Posterior vena cava (tissue), 2 donors: ENCODE results near the gene GAB2. TPM values are rescaled to one million over a fixed set of nuclear protein-coding genes. Genes with fewer than 3 reads are reported as not detected.
"Not testable (repeated sequence)": the region's sequence is repeated elsewhere in the genome, so short reads cannot be mapped to it uniquely, and the experiment has no call there.

Experiments used
- DNase-seq: peaks from one replicate; pipeline ENCODE4 v3.0.0-alpha.2; 2020; ENCODE audit warnings: low spot score
- intact Hi-C, 2 donors: fragments of 100-400 bp; cut with DNase I; formaldehyde crosslinking; loops; one replicate each; pipeline versions ENCODE4 v1.14.1 to v1.14.2; 2022 to 2023
- total RNA-seq, 2 donors: library from RNA; stranded (reverse); fragmentation: NEBNext Ultra II Directional; extraction: Animal tissue kit (Norgen Biotek cat#: 25700); gene quantifications; one replicate each; pipeline ENCODE4 v1.2.1, GENCODE V29; 2021
- donor health status: DM: yes; HTN: yes; CAD: no.
- donor health status: DM: yes; HTN: yes; CAD: no.

GAB2 gene
- total RNA-seq, 2 donors from 2014 or later: 45.1 to 89.7 TPM

DNA sequence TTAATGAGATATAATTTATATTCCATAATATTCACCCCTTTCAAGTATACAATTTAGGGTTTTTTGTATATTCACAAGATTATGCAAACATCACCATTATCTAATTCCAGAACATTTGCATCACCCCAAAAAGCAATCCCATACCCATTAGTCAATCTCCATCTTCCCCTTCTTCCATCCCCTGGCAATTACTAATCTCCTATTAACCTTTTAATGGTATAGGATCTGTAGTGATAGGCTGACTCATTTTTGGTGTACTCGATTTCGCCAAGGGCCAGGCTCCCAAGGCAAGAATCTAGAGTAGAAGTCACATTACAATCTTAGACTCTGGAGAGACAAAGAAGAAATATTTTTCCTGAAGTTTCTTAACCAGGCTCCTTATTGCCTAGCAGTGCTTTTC, 113.4 kb downstream of the GAB2 start:
- DNase-seq: no peak
- intact Hi-C loops: no loop called here

DNA sequence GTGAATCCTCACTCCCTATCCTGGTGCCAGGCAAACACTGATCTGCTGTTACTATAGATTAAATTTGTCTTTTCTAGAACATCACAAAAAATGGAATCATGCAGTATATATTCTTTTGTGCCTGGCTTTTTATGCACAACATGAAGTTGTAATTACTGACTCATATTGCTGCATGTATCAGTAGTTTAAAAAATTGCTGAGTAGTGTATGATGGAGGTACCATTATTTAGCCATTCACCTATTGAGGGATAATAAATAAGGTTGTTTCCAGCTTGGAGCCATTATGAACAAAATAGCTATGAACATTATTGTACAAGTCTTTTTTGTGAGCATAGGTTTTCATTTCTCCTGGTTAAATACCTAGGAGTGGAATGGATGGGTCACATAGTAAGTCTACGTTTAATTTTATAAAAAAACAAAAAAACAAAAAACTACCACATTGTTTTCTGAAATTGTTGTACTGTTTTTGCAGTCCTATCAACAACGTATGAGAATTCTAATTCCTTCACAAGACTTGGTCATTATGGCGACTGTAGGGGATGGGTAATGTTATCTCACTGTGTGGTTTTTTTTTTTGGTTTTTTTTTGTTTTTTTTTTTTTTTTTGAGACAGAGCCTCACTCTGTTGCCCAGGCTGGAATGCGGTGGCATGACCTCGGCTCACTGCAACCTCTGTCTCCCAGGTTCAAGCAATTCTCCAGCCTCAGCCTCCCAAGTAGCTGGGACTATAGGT, 117.3 kb downstream of the GAB2 start:
- intact Hi-C loops: no loop called here
- no peak for DNase-seq

DNA sequence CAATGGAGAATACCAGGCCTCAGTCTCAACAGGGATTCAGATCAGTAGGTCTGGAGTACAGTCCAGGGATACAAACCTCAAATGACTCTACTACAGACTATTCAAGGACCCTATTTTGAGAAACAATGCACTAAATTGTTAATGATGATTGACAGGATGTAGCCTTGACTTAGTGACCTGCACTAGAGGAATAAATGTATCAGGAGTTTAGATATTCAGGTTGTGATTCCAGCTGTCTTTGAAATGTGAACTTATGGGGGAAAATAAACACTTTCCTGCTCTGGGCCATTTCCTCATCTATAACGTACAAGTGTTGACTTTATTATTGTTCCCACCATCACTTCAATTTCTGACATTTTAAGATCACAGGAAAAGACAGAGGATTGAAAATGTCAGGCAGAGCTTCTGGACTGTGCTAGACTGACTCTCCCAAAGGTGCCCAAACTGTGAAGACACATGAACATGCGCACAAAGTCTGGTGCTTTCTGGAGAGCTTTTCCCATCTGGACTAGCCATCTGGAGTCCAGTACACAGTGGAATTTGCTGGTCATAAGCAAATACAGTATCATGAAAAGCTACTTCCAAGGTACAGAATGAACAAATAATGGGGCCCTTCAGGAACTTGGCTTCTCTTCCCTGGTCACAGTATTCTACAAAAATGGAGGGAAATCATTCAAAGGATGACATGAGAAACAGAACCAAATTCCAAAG, 118.5 kb downstream of the GAB2 start:
- intact Hi-C loops: no loop called here

DNA sequence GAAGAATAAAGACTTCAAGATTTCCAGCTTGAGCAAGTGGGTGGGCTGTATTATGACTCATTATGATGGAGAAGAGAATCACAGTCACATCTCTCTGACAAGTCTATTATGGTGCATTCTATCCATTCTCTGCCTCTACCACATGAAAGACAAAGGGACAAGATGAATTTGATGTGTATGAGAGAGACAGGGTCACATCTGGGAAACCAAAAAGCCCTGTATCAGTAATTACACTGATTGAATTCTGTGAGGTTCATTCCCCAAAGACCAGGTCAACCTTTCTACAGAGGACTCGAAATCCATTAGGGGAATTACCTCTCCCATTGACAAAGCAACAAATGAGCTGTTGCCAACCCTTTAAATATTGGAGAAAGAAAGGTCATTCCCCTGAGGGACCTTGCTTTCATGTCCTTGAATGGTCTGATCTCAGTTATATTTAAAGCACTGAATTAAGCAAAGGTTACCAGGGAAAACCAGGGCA, 119.3 kb downstream of the GAB2 start:
- DNase-seq: no peak
- intact Hi-C loops: no loop called here

More for the DNA sequence above, 118.5 kb downstream of the GAB2 start:
- DNase-seq: no peak

DNA sequence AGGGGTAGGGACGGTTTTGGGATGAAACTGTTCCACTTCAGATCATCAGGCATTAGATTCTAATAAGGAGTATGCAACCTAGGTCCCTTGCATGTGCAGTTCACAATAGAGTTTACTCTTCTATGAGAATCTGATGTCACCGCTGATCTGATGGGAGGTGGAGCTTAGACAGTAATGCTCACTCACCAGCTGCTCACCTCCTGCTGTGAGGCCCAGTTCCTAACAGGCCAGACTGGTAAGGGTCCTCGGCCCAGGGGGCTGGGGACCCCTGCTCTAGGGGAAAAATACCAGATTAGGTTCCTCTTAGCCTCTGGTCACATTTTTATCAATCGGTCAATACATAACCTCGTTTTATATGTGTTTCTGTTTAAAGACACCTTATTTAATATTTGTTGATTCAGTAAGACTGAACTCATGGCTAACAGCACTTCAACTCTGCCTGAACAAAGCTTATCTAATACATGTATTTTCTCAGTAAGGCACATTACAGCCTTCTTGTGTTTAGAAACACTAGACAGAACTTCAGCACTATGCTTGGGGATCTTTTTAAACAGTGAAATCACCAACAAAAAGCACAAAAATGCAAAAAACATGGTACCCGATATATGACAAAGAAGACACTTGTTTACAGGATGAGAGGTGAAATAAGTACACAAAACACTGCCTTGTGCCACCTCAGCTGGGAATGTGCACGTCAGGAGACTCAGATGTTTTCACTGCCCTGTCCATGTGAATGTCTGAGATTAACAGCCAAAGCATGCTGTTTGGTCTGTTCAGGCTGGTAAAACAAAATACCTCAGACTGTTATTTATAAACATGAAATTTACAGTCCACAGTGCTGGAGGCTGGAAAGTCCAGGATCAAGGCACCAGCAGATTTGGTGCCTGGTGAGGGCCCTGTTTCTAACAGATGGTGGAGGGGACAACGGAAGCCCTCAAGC, 121.4 kb downstream of the GAB2 start:
- intact Hi-C loops: no loop called here
- DNase-seq: no peak

DNA sequence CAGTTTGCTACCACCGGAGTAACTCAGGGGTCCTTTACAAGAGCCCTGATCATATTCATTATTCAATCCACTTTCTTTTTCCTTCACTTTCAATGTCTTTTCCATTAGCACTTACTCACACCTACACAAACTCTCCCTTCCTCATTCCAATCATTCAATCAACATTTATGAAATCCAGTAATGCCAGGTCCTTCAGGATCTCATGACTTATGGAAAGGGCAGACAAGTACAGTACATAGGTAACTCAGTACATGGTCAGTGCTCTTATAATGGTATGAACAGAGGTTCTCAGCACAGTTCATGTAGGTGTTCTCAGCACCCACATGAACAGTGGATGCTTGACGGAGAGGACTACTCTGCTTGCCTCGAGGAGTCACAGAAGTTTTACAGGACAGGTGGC, 122.3 kb downstream of the GAB2 start:
- intact Hi-C loops: no loop called here
- DNase-seq: no peak

DNA sequence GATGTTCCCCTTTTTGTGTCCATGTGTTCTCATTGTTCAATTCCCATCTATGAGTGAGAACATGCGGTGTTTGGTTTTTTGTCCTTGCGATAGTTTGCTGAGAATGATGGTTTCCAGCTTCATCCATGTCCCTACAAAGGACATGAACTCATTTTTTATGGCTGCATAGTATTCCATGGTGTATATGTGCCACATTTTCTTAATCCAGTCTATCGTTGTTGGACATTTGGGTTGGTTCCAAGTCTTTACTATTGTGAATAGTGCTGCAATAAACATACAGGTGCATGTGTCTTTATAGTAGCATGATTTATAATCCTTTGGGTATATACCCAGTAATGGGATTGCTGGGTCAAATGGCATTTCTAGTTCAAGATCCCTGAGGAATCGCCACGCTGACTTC, 123.5 kb downstream of the GAB2 start:
- DNase-seq, intact Hi-C loops: not testable (repeated sequence)

DNA sequence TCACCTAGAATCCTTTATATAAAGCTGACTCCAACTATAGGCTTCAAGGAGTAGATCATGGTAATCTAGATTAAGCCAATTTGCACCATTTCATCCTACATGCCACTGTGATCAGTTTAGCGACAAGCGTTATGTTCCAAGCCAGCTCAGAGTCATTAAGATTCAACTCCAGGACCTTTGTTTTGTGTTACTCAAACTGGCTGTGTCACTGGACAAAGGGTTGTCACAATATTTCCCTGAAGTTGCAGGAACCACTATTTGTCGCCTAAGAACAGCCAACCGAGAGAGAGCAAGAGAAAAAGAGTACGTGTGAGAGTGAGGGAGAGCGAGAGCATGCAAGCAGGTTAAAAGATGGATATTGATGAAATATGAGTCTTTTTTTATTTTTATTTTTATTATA, 124.1 kb downstream of the GAB2 start:
- intact Hi-C loops: no loop called here

DNA sequence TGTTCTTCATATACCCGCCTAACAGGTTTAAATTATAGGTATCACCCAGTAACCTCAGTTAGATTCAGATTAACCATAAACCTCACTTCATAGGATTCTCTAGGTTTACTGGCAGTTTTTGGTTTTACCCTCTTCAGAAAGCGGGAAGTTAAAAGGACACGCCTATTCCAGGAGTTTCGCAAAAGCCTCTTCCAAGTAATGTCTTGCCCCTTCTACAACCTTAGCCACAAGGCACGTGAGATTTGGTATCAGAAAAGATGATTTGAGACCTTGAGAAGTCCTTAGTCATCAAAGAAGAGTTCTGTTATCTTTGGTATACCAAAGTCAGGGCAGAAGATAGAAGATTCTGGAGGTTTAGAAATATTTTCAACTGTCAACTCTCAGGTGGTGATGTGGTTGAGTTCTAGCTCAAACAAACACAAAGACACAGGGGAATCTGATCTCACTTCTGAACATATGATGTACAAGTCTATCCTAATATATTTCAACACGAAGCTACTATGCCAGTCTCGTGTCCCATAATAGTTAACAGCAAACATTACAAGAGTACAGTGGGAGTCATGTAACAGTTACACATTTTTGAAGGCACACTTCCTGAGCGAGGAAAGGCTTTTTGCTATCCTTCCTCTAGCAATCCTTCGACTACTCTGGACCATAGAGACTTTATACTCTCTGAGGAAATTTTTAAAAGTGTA, 125.4 kb downstream of the GAB2 start:
- intact Hi-C loops: no loop called here
- no peak for DNase-seq

More for the DNA sequence above, 124.1 kb downstream of the GAB2 start:
- no peak for DNase-seq

DNA sequence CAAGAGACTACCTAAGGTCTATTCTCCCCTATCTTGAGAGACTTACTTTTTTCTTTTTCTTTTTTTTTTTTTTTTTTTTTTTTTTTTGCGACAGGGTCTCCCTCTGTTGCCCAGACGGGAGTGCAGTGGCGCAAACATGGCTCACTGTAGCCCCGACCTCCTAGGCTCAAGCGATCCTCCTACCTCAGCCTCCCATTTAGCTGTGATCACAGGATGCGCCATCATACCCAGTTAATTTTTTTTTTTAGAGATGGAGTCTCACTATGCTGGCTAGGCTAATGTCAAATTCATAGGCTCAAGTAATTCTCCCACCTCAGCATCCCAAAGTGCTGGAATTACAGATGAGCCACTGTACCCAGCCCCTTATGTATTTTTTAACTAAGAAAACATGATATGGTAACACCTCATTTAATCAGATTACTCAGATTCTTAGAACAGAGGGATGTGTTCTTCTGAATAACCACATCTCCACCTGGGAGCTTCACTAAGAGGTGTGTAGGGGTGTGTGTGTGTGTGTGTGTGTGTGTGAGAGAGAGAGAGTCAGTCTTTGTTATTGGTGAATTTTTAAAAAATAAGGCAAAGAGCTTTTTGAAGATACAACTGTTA, 126.0 kb downstream of the GAB2 start:
- intact Hi-C loops: no loop called here
- no peak for DNase-seq

DNA sequence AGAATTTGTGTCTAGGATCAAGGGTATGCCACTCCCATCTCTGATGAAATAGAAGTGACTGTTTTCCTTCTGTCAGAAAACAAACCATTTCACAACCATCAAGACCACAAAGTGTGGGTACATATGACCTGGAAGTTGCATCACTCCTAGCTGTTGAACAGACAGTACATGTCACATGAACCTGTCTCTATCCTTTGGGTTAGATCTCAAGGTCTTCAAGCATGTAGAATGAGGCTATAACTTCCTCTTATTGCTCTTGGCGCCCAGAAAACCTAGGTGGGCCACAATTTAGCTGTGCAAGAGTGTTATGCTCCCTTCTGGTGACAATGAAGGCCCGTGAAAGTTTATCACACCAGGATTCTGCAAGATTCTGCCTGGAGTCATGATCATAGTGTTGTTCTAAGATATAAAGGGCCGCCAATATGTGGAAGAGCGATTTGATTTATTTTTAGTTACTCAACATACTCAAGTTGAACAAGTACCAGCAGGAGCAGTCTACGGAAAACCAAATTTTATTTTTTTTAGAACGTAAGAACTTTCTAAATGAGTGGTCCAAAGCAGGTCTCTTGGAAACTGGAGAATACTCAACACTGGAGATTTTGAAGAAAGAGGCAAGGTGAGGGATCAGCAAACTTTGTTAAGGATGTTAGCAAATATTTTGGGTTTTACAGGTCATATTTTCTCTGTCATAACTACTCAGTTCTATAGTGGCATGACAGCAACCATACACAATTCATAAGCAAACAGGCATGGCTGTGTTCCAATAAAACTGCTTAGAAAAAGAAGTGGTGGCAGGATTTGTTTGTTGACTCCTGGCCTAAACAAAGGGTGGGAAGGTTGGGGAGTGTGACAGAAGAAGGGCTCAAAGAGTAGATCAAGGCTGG, 127.1 kb downstream of the GAB2 start:
- intact Hi-C loops: no loop called here
- no peak for DNase-seq

DNA sequence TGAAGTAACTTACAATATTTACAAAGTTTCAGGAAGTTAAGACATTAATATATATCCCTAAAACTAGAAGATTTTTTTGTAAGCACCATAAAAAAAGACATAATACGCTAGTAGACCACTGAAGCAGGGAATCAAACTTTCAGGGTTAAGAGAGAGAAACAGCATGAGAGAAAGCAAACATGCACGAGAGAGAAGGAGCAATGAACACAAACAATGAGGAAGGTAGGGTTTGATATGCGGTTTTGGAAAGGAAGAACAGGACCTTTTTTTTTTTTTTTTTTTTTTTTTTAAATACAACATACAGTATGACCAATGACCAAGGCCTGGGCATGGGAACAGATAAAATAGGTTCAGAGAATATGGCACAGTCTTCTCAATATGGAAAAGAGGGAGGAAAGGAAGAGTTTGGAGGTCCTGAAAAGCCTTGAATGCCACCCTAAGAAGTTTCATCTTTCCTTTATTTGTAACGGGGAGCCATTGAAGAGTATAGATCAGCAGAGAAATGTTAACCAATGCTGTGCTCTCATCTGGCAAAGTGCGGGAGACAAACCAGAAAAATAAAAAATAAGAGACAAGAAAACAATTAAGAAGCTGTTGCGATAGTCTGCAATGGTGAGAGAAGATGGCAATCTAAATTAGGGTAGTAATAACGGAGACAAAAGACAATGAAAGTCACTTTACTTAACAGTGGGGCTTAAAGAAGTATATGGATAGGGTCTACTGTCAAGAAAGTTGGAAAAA, 127.9 kb downstream of the GAB2 start:
- intact Hi-C loops: no loop called here
- no peak for DNase-seq

DNA sequence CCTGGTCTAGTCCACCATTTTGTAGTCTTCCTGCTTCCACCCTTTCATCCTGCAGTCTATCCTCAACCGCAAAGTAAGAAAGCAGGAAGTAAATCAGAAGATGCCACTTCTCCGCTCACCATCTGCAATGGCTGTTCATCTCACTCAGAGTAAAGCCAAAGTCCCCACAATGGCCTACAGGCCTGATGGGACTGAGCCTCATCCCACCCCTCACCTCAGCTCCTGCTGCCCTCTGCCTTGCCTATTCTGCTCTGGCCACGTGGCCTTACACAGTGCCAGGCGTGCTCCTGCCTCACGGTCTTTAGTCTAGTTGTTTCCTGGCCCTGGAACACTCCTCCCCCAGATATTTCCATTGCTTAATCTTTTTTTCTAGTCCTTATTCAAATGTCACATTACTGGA, 133.4 kb downstream of the GAB2 start:
- intact Hi-C loops: no loop called here
- no peak for DNase-seq

DNA sequence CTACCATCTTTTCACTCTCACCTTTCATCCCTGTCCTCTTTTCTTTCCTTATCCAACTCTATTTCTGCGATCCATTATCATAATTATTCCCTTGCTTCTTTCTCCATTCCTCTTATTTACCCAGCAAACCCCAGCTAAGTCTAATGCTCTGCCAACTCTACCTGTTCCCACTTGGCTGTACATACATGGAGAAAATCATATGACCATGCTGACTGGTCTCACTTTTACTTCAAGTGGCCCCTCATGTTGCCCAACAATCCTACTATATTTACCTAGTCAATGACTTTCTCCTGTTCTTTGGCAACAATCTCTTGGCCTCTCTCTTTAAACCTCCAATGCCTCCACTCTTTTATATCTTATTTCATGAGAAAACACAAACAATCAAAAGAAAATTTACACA, 134.8 kb downstream of the GAB2 start:
- intact Hi-C loops: no loop called here
- DNase-seq: no peak

DNA sequence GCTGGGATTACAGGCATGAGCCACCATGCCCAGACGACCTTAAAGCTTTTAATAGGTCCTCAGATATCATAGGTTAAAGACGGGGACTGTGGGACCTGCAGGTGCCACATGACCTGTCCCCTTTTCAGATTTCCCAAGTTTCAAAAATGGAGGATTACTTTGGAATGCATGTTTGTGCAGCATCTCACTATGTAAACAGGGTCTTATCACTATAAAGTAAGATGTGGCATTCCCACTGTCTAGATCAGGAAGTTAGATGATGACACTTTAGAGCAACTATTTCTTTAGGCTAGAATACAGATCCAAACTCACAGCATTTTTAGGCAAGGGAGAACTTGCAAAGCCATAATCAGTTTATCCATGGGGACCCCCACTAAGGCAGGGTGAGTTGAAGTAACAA, 136.1 kb downstream of the GAB2 start:
- DNase-seq: no peak
- intact Hi-C loops: no loop called here

DNA sequence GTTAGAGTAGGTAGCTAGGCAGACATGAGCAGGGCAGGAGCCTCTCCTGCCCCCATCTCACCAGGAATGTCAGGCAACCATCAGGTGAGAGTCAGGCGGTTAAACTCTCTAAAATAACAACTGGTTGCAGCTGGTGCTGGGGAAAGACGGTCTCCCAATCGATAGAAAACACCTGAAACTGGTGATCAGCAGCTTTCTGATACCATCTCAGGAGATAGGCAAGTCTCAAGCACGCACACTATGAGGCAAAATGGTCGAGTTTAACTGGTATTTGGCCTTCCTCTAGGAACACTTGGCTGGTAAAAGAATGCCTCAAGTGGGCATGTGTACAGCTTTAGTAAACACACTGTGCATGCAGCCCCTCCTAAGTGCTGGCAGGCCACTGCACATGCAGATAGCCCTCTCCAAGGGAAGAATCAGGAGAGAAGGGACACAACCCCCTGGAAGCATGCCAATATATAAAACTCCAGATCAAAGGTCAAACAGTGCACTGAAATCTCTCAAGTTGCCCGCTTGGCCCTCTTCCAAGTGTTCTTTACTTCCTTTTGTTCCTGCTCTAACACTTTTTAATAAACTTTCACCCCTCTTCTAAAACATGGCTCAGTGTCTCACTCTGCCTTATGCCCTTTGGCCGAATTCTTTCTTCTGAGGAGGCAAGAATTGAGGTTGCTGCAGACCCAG, 140.2 kb downstream of the GAB2 start:
- intact Hi-C loops: no loop called here

DNA sequence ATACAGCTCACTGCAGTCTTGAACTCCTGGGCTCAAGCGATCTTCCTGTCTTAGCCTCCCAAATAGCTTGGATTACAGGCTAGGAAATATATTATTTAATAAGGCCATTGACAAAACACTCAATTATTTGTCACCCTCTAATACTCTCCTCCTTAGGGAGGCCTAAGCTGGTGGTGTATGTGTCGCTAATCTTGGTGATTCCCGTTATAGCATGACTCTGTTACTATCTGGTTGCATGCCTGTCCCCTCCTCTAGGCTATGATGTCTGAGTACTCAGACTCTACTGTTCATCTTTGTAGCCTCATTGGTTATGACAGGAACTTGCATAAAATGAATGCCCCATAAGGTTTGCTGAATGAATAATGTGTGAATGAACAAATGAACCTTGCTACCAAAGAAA, 141.3 kb downstream of the GAB2 start:
- DNase-seq: no peak
- intact Hi-C loops: no loop called here

More for the DNA sequence above, 140.2 kb downstream of the GAB2 start:
- no peak for DNase-seq
